NCI-H748 treated with DMSO at 0.1 percent for 48 hours (cell line): ENCODE results near the gene HADHA.
"Not testable (repeated sequence)": the region's sequence is repeated elsewhere in the genome, so short reads cannot be mapped to it uniquely, and the experiment has no call there.

Source experiments
- DNase-seq: peaks from one replicate; lab custom pipeline; 2025; lab: John Stamatoyannopoulos, UW

Gene HADHA

GRCh38 chr2:26174691-26175465, 69.6 kb downstream of the HADHA start:
- DNase-seq = no peak

DNA sequence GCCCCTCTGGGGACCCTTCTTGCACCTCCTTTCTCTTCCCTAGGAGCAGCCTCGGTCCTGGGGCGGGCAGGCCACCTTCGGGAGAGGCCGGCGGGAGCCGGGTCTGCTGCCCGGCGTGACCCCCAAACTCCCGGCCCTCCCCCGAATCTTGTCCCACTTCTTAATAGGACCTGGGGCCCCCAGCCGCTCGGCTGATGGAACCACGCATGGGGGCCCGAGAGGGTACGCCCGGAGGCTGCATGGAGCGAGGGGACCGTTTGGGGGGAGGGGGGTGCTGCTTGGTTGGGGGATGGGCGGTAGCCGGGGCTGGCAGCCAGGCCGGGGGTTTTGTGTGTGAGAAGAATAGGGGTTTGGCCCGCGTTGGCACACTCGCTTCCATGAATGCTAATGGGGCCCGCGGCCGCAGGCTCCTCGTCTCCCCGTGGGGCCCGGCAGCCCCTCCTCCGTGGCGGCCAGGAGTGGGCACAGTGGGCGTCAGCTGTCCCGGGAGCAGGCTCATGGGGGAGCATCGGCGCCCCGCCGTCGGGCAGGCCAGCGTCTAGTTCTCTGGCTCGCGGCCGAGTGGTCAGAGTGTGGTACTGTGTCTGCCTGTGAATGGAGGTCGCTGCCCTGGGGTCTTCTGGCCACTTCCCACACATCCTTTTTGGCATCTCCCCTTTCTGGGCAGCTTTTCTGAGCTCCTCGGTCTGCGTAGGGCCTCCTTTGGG, 70.5 kb downstream of the HADHA start:
- DNase-seq = no peak

DNA sequence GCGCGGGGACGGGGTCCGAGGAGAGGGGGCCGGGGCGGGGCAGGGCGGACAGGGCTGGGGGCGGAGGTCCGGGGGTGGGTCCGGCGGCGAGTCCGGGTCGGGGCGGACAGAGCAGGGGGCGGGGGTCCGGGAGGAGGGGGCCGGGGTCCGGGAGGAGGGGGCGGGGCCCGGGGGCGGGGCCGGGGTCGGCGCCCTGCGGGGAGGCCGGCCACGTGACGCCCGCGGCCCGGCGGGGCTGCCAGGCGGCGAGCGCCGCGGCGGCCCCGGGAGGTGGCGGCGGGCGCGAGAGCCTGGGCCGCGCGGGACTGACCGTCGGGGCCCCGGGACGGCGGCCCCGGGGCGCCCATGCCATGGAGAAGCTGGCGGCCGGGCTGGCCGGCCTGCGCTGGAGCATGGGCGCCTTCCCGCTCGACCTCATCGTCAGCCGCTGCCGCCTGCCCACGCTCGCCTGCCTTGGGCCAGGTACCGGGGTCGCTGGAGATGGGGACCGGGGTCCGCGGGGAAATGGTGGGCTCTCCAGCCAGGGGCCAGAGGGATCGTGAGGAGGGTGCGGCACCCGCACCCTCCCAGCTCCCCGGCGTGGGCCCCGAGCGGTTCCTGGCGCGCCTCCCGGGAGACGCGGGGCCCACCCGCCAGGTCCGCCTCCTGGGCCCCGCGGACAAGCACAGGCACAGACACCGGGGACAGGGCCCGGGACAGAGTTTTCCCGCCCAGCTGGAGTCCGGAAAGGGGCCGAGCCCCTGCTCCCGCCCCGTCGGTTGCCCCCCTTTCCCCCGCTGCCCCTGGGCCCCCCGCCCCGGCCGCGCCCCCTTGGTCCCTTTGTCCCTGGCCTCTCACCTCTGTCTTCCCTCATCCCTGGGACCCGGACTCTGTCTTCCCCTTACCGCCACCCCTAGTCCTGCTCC, 71.3 kb downstream of the HADHA start, which contains the start of gene GAREM2:
Gene GAREM2 (plus strand): TSS at position 218 of the 905 bp plus-strand sequence. CDS start 133 bp downstream, at position 351.
- DNase-seq = no peak

DNA sequence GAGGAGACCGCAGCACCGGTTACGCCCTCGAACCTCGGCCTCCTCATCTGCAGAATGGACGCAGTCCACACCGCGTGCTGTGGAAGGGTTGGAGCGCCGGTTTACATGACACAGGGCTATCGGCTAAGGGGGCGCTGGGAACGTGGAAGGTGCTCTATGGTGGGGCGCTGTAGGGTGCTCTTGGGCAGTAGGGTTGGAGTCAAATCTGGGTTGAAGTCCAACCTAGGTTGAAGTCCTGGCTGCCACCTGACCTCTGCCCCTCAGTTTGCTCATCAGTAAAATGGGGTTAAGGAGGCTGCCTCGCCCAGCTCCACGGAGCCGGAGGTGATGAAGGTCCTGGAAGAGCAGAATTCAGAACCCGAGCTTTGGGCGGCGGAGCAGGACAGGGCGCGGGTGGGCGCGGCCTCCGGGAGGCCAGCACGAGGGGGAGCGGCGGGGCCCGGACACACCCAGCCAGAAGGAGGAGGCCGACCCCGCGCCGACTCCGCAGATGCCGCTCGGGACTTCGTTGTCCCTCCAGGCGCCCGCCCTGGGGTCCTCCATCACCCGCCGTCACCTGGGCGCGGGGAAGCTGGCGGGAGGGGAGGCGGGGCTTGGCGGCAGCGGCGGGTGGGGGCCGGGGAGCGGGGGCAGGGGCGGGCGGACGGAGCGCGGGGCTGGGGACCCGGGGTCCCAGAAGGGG, 72.1 kb downstream of the HADHA start:
- DNase-seq = no peak

DNA sequence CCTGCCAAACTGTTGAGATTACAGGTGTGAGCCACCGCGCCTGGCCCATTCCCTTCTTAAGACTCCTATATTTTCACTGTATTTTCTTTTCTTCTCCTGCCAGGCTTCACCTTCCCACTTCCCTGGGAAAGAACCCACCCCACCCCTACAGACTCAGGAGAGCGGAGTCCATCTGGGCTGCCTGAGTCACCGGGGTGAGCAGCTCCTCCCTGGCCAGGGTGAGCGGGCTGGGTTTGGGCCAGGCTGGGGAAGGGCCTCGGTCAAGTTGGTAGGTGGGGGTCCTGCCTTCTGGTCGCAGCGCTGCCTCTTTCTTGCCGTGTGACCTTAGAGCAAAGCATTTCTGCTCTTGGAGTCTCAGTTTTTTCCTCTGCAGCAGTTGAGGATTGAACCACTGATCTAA, 73.6 kb downstream of the HADHA start:
- no peak for DNase-seq

GRCh38 chr2:26169681-26170414, 74.6 kb downstream of the HADHA start:
- DNase-seq = no peak

DNA sequence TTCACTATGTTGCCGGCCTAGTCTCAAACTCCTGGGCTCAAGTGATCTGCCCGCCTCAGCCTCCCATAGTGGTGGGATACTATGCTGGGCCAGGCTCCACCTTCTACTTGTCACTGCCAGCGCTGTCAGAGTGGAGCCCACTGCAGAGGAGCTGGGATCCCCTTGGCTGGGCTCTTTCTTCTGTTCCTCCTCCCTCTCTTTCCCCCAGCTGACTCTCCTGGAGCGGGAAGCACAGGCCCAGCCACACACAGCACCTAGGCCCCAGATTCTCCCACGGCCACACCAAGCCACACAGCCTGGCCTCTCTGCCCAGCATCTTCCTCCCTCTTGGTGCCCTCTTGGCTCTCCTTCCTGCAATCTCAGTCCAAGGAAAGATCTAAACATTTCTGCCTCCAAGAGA, 75.2 kb downstream of the HADHA start:
- DNase-seq = no peak

DNA sequence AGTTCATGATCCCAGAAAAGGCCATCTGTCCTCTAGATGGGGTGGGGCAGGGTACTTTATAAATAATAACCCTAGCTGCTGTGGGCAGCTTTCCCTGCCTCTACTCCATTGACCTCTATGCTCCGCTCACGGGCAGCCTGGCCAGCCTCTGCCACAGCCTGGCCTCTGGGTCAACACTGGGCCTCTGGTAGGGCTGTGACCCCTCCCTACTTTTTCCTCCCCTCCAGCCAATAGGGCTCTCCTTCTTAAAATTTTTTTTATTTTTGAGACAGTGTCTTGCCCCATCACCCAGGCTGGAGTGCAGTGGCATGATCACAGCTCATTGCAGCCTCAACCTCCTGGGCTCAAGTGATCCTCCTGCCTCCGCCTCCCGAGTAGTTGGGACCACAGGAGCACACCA, 75.6 kb downstream of the HADHA start:
- no peak for DNase-seq

- not testable (repeated sequence) for DNase-seq
These were observed 77.9 kb downstream of the HADHA start for GRCh38 chr2:26166541-26166940.

DNA sequence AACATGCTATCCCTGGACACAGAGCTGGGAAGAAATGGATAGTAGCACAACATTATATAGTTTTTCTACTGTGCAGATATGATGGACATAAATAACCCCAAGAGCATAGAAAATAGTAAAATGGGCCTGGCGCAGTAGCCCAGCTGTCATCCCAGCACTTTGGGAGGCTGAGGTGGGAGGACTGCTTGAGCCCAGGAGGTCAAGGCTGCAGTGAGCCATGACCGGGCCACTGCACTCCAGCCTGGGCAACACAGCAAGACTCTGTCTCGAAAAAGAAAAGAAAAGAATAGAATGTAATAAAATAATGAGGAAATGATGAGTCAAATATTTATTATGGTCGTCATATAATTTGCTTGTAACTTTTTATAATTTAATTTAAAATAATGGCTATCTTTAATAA, 79.0 kb downstream of the HADHA start:
- no peak for DNase-seq

GRCh38 chr2:26164641-26165211, 79.7 kb downstream of the HADHA start:
- DNase-seq = no peak

DNA sequence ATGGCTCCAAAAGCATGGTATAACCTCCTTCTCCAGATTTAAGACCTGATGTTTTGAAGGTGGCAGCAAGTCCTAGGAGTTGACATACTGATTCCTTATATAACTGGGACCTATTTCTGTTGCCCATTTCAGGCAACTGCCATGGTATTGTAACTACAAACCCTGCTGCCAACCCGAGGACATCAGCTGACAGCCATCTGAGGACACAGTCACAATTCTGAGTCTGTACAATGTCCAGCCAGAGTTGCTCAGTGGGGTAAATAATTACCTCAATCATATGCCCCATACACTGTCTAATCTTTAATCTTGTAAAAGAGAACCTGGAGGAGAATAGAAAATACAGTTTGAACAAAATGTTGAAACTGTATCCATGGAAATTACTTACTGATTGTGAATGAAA, 80.2 kb downstream of the HADHA start:
- DNase-seq = no peak

GRCh38 chr2:26162963-26163362, 81.5 kb downstream of the HADHA start:
- no peak for DNase-seq

- DNase-seq = no peak
These were observed 82.5 kb downstream of the HADHA start for GRCh38 chr2:26161926-26162325.

- no peak for DNase-seq
These were observed 86.9 kb downstream of the HADHA start for GRCh38 chr2:26157580-26157979.

DNA sequence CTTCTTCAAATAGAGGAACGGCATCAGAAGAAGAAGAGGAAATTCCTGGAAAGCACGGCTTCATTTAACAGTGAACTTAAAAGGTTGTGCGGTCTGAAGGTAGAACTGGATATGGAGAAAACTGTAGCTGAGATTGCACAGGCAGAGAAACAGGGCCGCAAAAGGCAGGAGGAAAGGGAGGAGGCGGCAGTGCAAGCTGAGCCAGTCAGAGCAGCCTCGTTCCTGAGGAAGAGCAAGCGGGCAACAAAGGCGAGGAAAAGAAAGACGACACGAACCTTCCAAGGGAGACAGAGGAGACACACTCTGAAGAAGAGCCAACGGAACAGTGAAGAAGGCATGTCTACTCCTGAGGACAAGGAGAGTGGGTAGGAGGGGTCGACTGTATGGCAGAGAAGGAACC, 94.2 kb downstream of the HADHA start:
- DNase-seq = no peak

GRCh38 chr2:26148501-26148900, 95.9 kb downstream of the HADHA start:
- no peak for DNase-seq

DNA sequence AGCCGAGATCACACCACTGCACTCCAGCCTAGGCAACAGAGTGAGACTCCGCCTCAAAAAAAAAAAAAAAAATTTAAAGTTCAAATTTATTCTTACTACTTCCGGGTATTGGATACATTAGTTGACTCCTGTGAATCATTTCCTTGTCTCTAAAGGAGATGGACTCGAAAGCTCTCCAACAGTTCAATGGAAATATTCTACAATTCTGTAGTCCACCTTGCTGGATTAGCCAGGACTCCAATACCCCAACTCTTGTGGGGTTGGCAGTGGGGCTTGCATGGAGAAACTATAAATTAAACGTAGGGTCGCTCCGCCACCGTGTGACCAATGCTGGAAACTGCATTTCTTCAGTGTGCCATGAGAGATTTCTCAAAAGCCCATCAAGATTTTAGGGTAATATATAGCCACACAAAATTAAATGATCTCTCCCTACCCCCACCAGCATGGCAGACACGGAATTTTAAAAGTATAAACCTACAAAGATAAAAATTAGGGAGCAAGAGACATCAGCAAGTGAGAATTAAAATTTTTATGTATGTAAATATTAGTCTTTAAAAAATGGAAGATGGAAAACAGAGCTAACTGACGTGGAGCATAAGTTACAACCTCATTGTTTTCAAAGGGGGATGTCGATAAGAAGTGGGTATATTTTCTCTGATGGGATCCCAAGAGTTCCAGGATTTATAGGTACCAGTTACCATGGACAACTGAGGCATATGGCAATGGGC, 99.3 kb downstream of the HADHA start:
- DNase-seq = peak; percentile 30

- no peak for DNase-seq
These were observed 100.4 kb downstream of the HADHA start for GRCh38 chr2:26144031-26144430.

GRCh38 chr2:26141145-26141769, 103.2 kb downstream of the HADHA start:
- no peak for DNase-seq
